NCI-H187 (cell line): Measurements from ENCODE around the gene CCDC146.
"Not testable (repeated sequence)": the region's sequence is repeated elsewhere in the genome, so short reads cannot be mapped to it uniquely, and the experiment has no call there.

Experiments
- DNase-seq, 2 experiments: peaks; one replicate each; lab custom pipeline; 2025; lab: John Stamatoyannopoulos, UW

Gene CCDC146

GRCh38 chr7:77154917-77155464 is 32.6 kb downstream of the CCDC146 start:
- not testable (repeated sequence) for DNase-seq

GRCh38 chr7:77155601-77156377 is 33.4 kb downstream of the CCDC146 start:
- DNase-seq: not testable (repeated sequence)

GRCh38 chr7:77157034-77157433 is 34.6 kb downstream of the CCDC146 start:
- not testable (repeated sequence) for DNase-seq

- DNase-seq: no peak
Observed at GRCh38 chr7:77157446-77157845, 35.0 kb downstream of the CCDC146 start.

GRCh38 chr7:77171073-77171472 is 48.7 kb downstream of the CCDC146 start:
- DNase-seq: not testable (repeated sequence)

GRCh38 chr7:77172437-77173172 is 50.2 kb downstream of the CCDC146 start:
- DNase-seq: not testable (repeated sequence)

- DNase-seq: not testable (repeated sequence)
Observed at GRCh38 chr7:77174418-77174817, 52.0 kb downstream of the CCDC146 start.

- DNase-seq: not testable (repeated sequence)
Observed at GRCh38 chr7:77175274-77175800, 52.9 kb downstream of the CCDC146 start.

- not testable (repeated sequence) for DNase-seq
Observed at GRCh38 chr7:77177321-77177904, 55.0 kb downstream of the CCDC146 start.

- not testable (repeated sequence) for DNase-seq
Observed at GRCh38 chr7:77178024-77178423, 55.6 kb downstream of the CCDC146 start.

GRCh38 chr7:77181015-77181595 is 58.7 kb downstream of the CCDC146 start:
- DNase-seq: no peak

- DNase-seq: no peak
Observed at GRCh38 chr7:77181734-77182133, 59.3 kb downstream of the CCDC146 start.

GRCh38 chr7:77182261-77182660 is 59.8 kb downstream of the CCDC146 start:
- DNase-seq: no peak

GRCh38 chr7:77184463-77184862 is 62.0 kb downstream of the CCDC146 start:
- DNase-seq: no peak

GRCh38 chr7:77184990-77185389 is 62.6 kb downstream of the CCDC146 start:
- no peak for DNase-seq

- DNase-seq: no peak
Observed at GRCh38 chr7:77185866-77186265, 63.5 kb downstream of the CCDC146 start.

- no peak for DNase-seq
Observed at GRCh38 chr7:77188731-77189437, 66.5 kb downstream of the CCDC146 start.

GRCh38 chr7:77197141-77197540 is 74.7 kb downstream of the CCDC146 start:
- DNase-seq: no peak

GRCh38 chr7:77199013-77199966 is 76.9 kb downstream of the CCDC146 start, which contains the start of gene FGL2:
TSS of gene FGL2 (minus strand) at chr7:77199819. CDS start at chr7:77199793, 26 bp downstream.
- DNase-seq: no peak

GRCh38 chr7:77200542-77200941 is 78.1 kb downstream of the CCDC146 start:
- no peak for DNase-seq
